ENCODE data around the gene ZPBP. TPM values are rescaled to one million over a fixed set of nuclear protein-coding genes. Genes with fewer than 3 reads are reported as not detected.

Gene ZPBP
- total RNA-seq, 1 experiment from 2014 or later, result not detected

DNA sequence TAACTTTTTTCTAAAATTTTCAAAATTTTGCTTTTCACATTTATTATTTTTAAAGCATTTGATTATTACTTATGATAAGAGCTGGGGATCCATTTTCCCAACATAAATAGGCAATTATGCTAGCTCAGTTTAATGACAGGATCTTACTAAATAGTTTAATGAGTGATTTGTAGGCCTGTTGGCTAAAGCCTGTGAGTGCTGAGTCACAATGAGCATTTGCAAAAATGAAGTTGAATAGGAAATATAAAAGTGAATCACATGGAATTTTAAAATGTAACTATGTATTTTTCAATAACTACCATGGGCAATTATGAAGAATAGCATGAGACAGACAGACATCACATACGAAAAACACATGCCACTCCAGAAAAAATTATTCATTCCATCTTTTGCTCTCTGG is 45.1 kb upstream of the ZPBP start:
- intact Hi-C loops (cut with micrococcal nuclease; ENCODE audit: unreplicated experiment), result no loop called here

DNA sequence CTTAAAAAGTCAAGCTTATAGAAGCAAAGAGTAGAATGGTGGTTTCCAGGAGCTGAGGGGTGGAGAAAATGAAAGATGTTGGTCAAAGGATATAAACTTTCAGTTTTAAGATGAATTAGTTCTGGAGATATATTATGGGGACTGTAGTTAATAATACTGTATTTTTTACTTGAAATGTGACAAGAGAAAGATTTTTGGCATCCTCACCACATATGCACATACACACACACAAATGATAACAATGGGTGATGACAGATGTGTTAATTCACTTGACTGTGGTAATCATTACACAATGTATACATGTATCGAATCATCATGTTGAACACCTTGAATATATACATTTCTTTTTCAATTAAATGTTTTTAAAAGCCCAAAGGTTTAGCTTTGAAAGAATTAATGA is 32.7 kb upstream of the ZPBP start:
- H3K36me3 ChIP-seq (ENCODE audit: insufficient read depth, low read length, poor library complexity, severe bottlenecking), result no peaks in the 10 kb centered on the region
- intact Hi-C loops (cut with micrococcal nuclease; ENCODE audit: unreplicated experiment), result no loop called here
- H3K27ac ChIP-seq (ENCODE audit: low read depth, low read length, poor library complexity, severe bottlenecking), result no peak overlapping the region
- H3K4me1 ChIP-seq (ENCODE audit: insufficient read depth, low read length, poor library complexity, severe bottlenecking), result no peaks in the 10 kb centered on the region
- TF ChIP-seq EZH2 (IDR thresholded peaks at IDR 0.05; ENCODE audit: borderline replicate concordance, low read depth, low read length, poor library complexity, severe bottlenecking), result no peak
- TF ChIP-seq, protein P1, sequence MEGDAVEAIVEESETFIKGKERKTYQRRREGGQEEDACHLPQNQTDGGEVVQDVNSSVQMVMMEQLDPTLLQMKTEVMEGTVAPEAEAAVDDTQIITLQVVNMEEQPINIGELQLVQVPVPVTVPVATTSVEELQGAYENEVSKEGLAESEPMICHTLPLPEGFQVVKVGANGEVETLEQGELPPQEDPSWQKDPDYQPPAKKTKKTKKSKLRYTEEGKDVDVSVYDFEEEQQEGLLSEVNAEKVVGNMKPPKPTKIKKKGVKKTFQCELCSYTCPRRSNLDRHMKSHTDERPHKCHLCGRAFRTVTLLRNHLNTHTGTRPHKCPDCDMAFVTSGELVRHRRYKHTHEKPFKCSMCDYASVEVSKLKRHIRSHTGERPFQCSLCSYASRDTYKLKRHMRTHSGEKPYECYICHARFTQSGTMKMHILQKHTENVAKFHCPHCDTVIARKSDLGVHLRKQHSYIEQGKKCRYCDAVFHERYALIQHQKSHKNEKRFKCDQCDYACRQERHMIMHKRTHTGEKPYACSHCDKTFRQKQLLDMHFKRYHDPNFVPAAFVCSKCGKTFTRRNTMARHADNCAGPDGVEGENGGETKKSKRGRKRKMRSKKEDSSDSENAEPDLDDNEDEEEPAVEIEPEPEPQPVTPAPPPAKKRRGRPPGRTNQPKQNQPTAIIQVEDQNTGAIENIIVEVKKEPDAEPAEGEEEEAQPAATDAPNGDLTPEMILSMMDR (conservative IDR thresholded peaks at IDR 0.05; ENCODE audit: low read depth, low read length), result no peak
- BruUV-seq (replicated peaks), result no TSS peak
- ChIA-PET POLR2A (ENCODE audit: low non-redundant PET) (no interaction called here), CTCF (no interaction called here)
- H3K9me3 ChIP-seq (ENCODE audit: low read depth, low read length, poor library complexity, severe bottlenecking), result no peaks in the 10 kb centered on the region
- H3K4me3 ChIP-seq (ENCODE audit: low read depth, low read length, poor library complexity, severe bottlenecking), result no peak overlapping the region
- no peak for DNase-seq (ENCODE audit: low spot score)
- no peaks in the 10 kb centered on the region for H3K27me3 ChIP-seq (replicated peaks; ENCODE audit: insufficient read depth, low read depth, low read length, poor library complexity)

More for the DNA sequence above, 45.1 kb upstream of the ZPBP start:
- no peak overlapping the region for H3K27ac ChIP-seq (ENCODE audit: low read depth, low read length, poor library complexity, severe bottlenecking)
- ChIA-PET POLR2A (ENCODE audit: low non-redundant PET) (no interaction called here), CTCF (interaction anchor here (0.5 kb wide), 1 partner anchor 45 kb away, joined by 5 read pairs; no protein-coding TSS in a partner anchor)
- no peaks in the 10 kb centered on the region for H3K9me3 ChIP-seq (ENCODE audit: low read depth, low read length, poor library complexity, severe bottlenecking)
- H3K4me3 ChIP-seq (ENCODE audit: low read depth, low read length, poor library complexity, severe bottlenecking), result no peak overlapping the region
- peak; percentile 15 for DNase-seq (ENCODE audit: low spot score)
- BruUV-seq (replicated peaks), result no TSS peak
- no peaks in the 10 kb centered on the region for H3K36me3 ChIP-seq (ENCODE audit: insufficient read depth, low read length, poor library complexity, severe bottlenecking)
- no peaks in the 10 kb centered on the region for H3K27me3 ChIP-seq (replicated peaks; ENCODE audit: insufficient read depth, low read depth, low read length, poor library complexity)
- TF ChIP-seq, protein P1 (conservative IDR thresholded peaks at IDR 0.05; ENCODE audit: low read depth, low read length), result no peak
- no peak for TF ChIP-seq EZH2 (IDR thresholded peaks at IDR 0.05; ENCODE audit: borderline replicate concordance, low read depth, low read length, poor library complexity, severe bottlenecking)
- H3K4me1 ChIP-seq (ENCODE audit: insufficient read depth, low read length, poor library complexity, severe bottlenecking), result no peaks in the 10 kb centered on the region

DNA sequence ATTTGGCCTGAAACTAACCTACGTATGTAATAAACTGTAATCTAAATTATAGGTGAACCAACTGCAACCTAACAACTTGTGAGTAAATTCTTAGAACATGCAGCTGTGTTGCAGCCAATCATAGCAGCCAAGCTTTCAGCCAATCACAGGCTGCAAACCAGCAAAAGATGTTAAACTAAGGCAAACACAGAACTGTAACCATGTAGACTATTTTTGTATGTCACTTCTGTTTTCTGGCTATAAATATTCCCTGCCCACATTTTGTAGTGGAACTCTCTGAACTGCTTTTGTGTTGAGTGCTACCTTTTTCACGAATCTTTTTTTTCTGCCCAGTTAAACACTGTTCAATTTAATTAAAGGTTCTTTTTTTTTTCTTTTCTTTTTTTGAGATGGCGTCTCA is 28.2 kb upstream of the ZPBP start:
- Histone ChIP-seq H3K36me3 (ENCODE audit: insufficient read depth, low read length, poor library complexity, severe bottlenecking) (no peaks in the 10 kb centered on the region), H3K27me3 (replicated peaks; ENCODE audit: insufficient read depth, low read depth, low read length, poor library complexity) (peaks cover 14% of the 10 kb centered on the region), H3K27ac (ENCODE audit: low read depth, low read length, poor library complexity, severe bottlenecking) (no peak overlapping the region), H3K4me1 (ENCODE audit: insufficient read depth, low read length, poor library complexity, severe bottlenecking) (no peaks in the 10 kb centered on the region), H3K9me3 (ENCODE audit: low read depth, low read length, poor library complexity, severe bottlenecking) (no peaks in the 10 kb centered on the region), H3K4me3 (ENCODE audit: low read depth, low read length, poor library complexity, severe bottlenecking) (no peak overlapping the region)
- ChIA-PET POLR2A (ENCODE audit: low non-redundant PET) (no interaction called here), CTCF (no interaction called here)
- TF ChIP-seq, protein P1 (conservative IDR thresholded peaks at IDR 0.05; ENCODE audit: low read depth, low read length), result no peak
- TF ChIP-seq EZH2 (IDR thresholded peaks at IDR 0.05; ENCODE audit: borderline replicate concordance, low read depth, low read length, poor library complexity, severe bottlenecking), result no peak
- intact Hi-C loops (cut with micrococcal nuclease; ENCODE audit: unreplicated experiment), result no loop called here
- no TSS peak for BruUV-seq (replicated peaks)
- no peak for DNase-seq (ENCODE audit: low spot score)

Data from A673 (cell line).